ENCODE measurements around the gene CRK. TPM values are rescaled to one million over a fixed set of nuclear protein-coding genes. Genes with fewer than 3 reads are reported as not detected.
"Not testable (repeated sequence)": the region's sequence is repeated elsewhere in the genome, so short reads cannot be mapped to it uniquely, and the experiment has no call there.

Gene CRK
- total RNA-seq, 1 donor from 2014 or later: 42.8 TPM

- H3K27ac ChIP-seq (ENCODE audit: low read depth, low read length); H3K9ac ChIP-seq (ENCODE audit: low read depth in 1 of 3, low read length in 3 of 3); H3K9me3 ChIP-seq (ENCODE audit: control insufficient read depth in 3 of 3, low read length in 3 of 3); H3K36me3 ChIP-seq (ENCODE audit: control insufficient read depth in 3 of 3, insufficient read depth in 3 of 3, low read length in 3 of 3); H3K27me3 ChIP-seq (ENCODE audit: control insufficient read depth in 3 of 3, insufficient read depth in 3 of 3, low read length in 3 of 3); H3K4me3 ChIP-seq (ENCODE audit: low read length in 3 of 3): not testable (repeated sequence)
- peaks cover 35 to 48% (median 46%) of the 10 kb centered on the region in 3 donors for H3K4me1 ChIP-seq (ENCODE audit: control insufficient read depth in 3 of 3, insufficient read depth in 3 of 3, low read length in 3 of 3)
These were observed 60.0 kb downstream of the CRK start for GRCh38 chr17:1395876-1396665.

GRCh38 chr17:1391577-1391976, 64.5 kb downstream of the CRK start:
- Histone ChIP-seq H3K4me3 (ENCODE audit: low read length in 3 of 3) (peak overlapping the region; percentile 13 to 42 (median 18)), H3K4me1 (ENCODE audit: control insufficient read depth in 3 of 3, insufficient read depth in 3 of 3, low read length in 3 of 3) (peaks cover 48 to 56% (median 51%) of the 10 kb centered on the region in 3 donors)

GRCh38 chr17:1390432-1391367, 65.3 kb downstream of the CRK start:
- Histone ChIP-seq H3K4me1 (ENCODE audit: control insufficient read depth in 3 of 3, insufficient read depth in 3 of 3, low read length in 3 of 3) (peaks cover 51 to 54% (median 53%) of the 10 kb centered on the region in 3 donors), H3K9me3 (ENCODE audit: control insufficient read depth in 3 of 3, low read length in 3 of 3) (no peaks in the 10 kb centered on the region), H3K27ac (ENCODE audit: low read depth, low read length) (peak overlapping the region; percentile 94), H3K36me3 (ENCODE audit: control insufficient read depth in 3 of 3, insufficient read depth in 3 of 3, low read length in 3 of 3) (no peaks in the 10 kb centered on the region), H3K27me3 (ENCODE audit: control insufficient read depth in 3 of 3, insufficient read depth in 3 of 3, low read length in 3 of 3) (no peaks in the 10 kb centered on the region), H3K9ac (ENCODE audit: low read depth in 1 of 3, low read length in 3 of 3) (peak overlapping the region; percentile 25 to 70 (median 70)), H3K4me3 (ENCODE audit: low read length in 3 of 3) (peak overlapping the region; percentile 30 to 45 (median 39))

More at GRCh38 chr17:1391577-1391976, 64.5 kb downstream of the CRK start:
- Histone ChIP-seq H3K36me3 (ENCODE audit: control insufficient read depth in 3 of 3, insufficient read depth in 3 of 3, low read length in 3 of 3) (no peaks in the 10 kb centered on the region), H3K27me3 (ENCODE audit: control insufficient read depth in 3 of 3, insufficient read depth in 3 of 3, low read length in 3 of 3) (no peaks in the 10 kb centered on the region), H3K9ac (ENCODE audit: low read depth in 1 of 3, low read length in 3 of 3) (peak overlapping the region in 2 of 3 donors; percentile 70), H3K9me3 (ENCODE audit: control insufficient read depth in 3 of 3, low read length in 3 of 3) (no peaks in the 10 kb centered on the region), H3K27ac (ENCODE audit: low read depth, low read length) (peak overlapping the region; percentile 94)

- H3K4me1 ChIP-seq (ENCODE audit: control insufficient read depth in 3 of 3, insufficient read depth in 3 of 3, low read length in 3 of 3): peaks cover 47 to 55% (median 50%) of the 10 kb centered on the region in 3 donors
- H3K36me3 ChIP-seq (ENCODE audit: control insufficient read depth in 3 of 3, insufficient read depth in 3 of 3, low read length in 3 of 3); H3K27me3 ChIP-seq (ENCODE audit: control insufficient read depth in 3 of 3, insufficient read depth in 3 of 3, low read length in 3 of 3); H3K4me3 ChIP-seq (ENCODE audit: low read length in 3 of 3); H3K27ac ChIP-seq (ENCODE audit: low read depth, low read length); H3K9me3 ChIP-seq (ENCODE audit: control insufficient read depth in 3 of 3, low read length in 3 of 3); H3K9ac ChIP-seq (ENCODE audit: low read depth in 1 of 3, low read length in 3 of 3): not testable (repeated sequence)
These were observed 68.4 kb downstream of the CRK start for GRCh38 chr17:1387490-1388227.

DNA sequence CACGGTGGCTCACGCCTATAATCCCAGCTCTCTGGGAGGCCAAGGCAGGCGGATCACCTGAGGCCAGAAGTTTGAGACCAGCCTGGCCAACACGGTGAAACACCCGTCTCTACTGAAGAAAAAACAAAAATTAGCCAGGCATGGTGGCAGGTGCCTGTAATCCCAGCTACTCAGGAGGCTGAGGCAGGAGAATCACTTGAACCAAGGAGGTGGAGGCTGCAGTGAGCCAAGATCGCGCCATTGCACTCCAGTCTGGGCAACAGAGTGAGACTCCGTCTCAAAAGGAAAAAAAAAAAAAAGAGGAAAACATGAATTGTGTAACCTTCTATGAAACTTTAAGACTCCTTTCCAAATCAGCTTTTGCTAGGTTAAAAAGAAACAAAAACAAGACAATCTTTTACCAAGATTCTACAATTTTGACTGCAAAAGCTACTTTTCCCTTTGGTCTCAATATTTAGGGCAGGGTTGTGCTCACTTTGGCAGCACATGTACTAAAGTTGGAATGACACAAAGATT, 69.3 kb downstream of the CRK start:
- H3K27ac ChIP-seq (ENCODE audit: low read depth, low read length): not testable (repeated sequence)

GRCh38 chr17:1386265-1386664, 69.8 kb downstream of the CRK start:
- Histone ChIP-seq H3K4me3 (ENCODE audit: low read length in 3 of 3) (no peak overlapping the region), H3K9me3 (ENCODE audit: control insufficient read depth in 3 of 3, low read length in 3 of 3) (no peaks in the 10 kb centered on the region), H3K4me1 (ENCODE audit: control insufficient read depth in 3 of 3, insufficient read depth in 3 of 3, low read length in 3 of 3) (peaks cover 35 to 50% (median 41%) of the 10 kb centered on the region in 3 donors), H3K27ac (ENCODE audit: low read depth, low read length) (no peak overlapping the region), H3K27me3 (ENCODE audit: control insufficient read depth in 3 of 3, insufficient read depth in 3 of 3, low read length in 3 of 3) (no peaks in the 10 kb centered on the region), H3K36me3 (ENCODE audit: control insufficient read depth in 3 of 3, insufficient read depth in 3 of 3, low read length in 3 of 3) (no peaks in the 10 kb centered on the region), H3K9ac (ENCODE audit: low read depth in 1 of 3, low read length in 3 of 3) (no peak overlapping the region)

More for the DNA sequence above, 69.3 kb downstream of the CRK start:
- H3K4me1 ChIP-seq (ENCODE audit: control insufficient read depth in 3 of 3, insufficient read depth in 3 of 3, low read length in 3 of 3): peaks cover 40 to 50% (median 43%) of the 10 kb centered on the region in 3 donors
- H3K4me3 ChIP-seq (ENCODE audit: low read length in 3 of 3); H3K36me3 ChIP-seq (ENCODE audit: control insufficient read depth in 3 of 3, insufficient read depth in 3 of 3, low read length in 3 of 3); H3K9me3 ChIP-seq (ENCODE audit: control insufficient read depth in 3 of 3, low read length in 3 of 3); H3K27me3 ChIP-seq (ENCODE audit: control insufficient read depth in 3 of 3, insufficient read depth in 3 of 3, low read length in 3 of 3); H3K9ac ChIP-seq (ENCODE audit: low read depth in 1 of 3, low read length in 3 of 3): not testable (repeated sequence)

GRCh38 chr17:1385861-1386260, 70.2 kb downstream of the CRK start:
- H3K4me1 ChIP-seq (ENCODE audit: control insufficient read depth in 3 of 3, insufficient read depth in 3 of 3, low read length in 3 of 3): peaks cover 31 to 50% (median 39%) of the 10 kb centered on the region in 3 donors
- H3K4me3 ChIP-seq (ENCODE audit: low read length in 3 of 3): no peak overlapping the region
- H3K36me3 ChIP-seq (ENCODE audit: control insufficient read depth in 3 of 3, insufficient read depth in 3 of 3, low read length in 3 of 3): no peaks in the 10 kb centered on the region
- H3K27ac ChIP-seq (ENCODE audit: low read depth, low read length): no peak overlapping the region
- no peak overlapping the region for H3K9ac ChIP-seq (ENCODE audit: low read depth in 1 of 3, low read length in 3 of 3)
- H3K9me3 ChIP-seq (ENCODE audit: control insufficient read depth in 3 of 3, low read length in 3 of 3): no peaks in the 10 kb centered on the region
- no peaks in the 10 kb centered on the region for H3K27me3 ChIP-seq (ENCODE audit: control insufficient read depth in 3 of 3, insufficient read depth in 3 of 3, low read length in 3 of 3)

GRCh38 chr17:1384905-1385435, 71.1 kb downstream of the CRK start:
- H3K9ac ChIP-seq (ENCODE audit: low read depth in 1 of 3, low read length in 3 of 3): no peak overlapping the region
- H3K27me3 ChIP-seq (ENCODE audit: control insufficient read depth in 3 of 3, insufficient read depth in 3 of 3, low read length in 3 of 3): no peaks in the 10 kb centered on the region
- H3K4me1 ChIP-seq (ENCODE audit: control insufficient read depth in 3 of 3, insufficient read depth in 3 of 3, low read length in 3 of 3): peaks cover 22 to 47% (median 38%) of the 10 kb centered on the region in 3 donors
- H3K27ac ChIP-seq (ENCODE audit: low read depth, low read length): peak overlapping the region; percentile 25
- no peaks in the 10 kb centered on the region for H3K9me3 ChIP-seq (ENCODE audit: control insufficient read depth in 3 of 3, low read length in 3 of 3)
- no peaks in the 10 kb centered on the region for H3K36me3 ChIP-seq (ENCODE audit: control insufficient read depth in 3 of 3, insufficient read depth in 3 of 3, low read length in 3 of 3)
- no peak overlapping the region for H3K4me3 ChIP-seq (ENCODE audit: low read length in 3 of 3)

GRCh38 chr17:1379930-1380313, 76.1 kb downstream of the CRK start:
- H3K9me3 ChIP-seq (ENCODE audit: control insufficient read depth in 3 of 3, low read length in 3 of 3): no peaks in the 10 kb centered on the region
- H3K27ac ChIP-seq (ENCODE audit: low read depth, low read length): peak overlapping the region; percentile 48
- H3K4me3 ChIP-seq (ENCODE audit: low read length in 3 of 3): peak overlapping the region in 1 of 3 donors; percentile 22
- H3K9ac ChIP-seq (ENCODE audit: low read depth in 1 of 3, low read length in 3 of 3): no peak overlapping the region
- H3K27me3 ChIP-seq (ENCODE audit: control insufficient read depth in 3 of 3, insufficient read depth in 3 of 3, low read length in 3 of 3): no peaks in the 10 kb centered on the region
- H3K36me3 ChIP-seq (ENCODE audit: control insufficient read depth in 3 of 3, insufficient read depth in 3 of 3, low read length in 3 of 3): no peaks in the 10 kb centered on the region
- H3K4me1 ChIP-seq (ENCODE audit: control insufficient read depth in 3 of 3, insufficient read depth in 3 of 3, low read length in 3 of 3): peaks cover 37 to 64% (median 44%) of the 10 kb centered on the region in 3 donors
